ENCODE measurements around the gene HSPB3.
A peak's percentile ranks its signal among the peaks of the same experiment; 100 is the strongest.
"Not testable (repeated sequence)": the region's sequence is repeated elsewhere in the genome, so short reads cannot be mapped to it uniquely, and the experiment has no call there.

HSPB3 gene

DNA sequence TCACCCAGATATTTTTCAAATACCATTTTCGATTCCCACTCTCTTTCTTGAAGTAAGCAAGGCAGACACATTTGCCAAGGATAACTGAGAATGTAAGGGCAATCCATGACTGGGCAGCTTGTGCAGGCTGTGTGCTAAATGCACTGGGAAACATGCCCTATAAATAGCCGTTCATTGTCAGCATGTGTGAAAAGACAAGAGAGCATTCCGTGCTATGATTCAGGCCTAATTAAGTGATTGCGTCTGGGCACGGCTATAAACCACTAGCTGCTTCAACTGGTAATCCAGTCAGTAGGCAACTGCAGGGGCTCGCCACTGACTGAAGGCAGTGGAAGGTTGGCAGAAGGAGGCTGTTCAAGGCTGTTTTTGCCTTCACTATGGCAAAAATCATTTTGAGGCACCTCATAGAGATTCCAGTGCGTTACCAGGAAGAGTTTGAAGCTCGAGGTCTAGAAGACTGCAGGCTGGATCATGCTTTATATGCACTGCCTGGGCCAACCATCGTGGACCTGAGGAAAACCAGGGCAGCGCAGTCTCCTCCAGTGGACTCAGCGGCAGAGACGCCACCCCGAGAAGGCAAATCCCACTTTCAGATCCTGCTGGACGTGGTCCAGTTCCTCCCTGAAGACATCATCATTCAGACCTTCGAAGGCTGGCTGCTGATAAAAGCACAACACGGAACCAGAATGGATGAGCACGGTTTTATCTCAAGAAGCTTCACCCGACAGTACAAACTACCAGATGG is at the start of gene HSPB3:
Gene HSPB3, plus strand, starts transcription at position 287 of the 745 bp plus-strand sequence. Its CDS starts 91 bp downstream, at position 378.
- DNase-seq (ENCODE audit: low read depth in 2 of 3, low spot score in 1 of 3): no peak

- no peak for DNase-seq (ENCODE audit: low read depth in 2 of 3, low spot score in 1 of 3)
Observed at GRCh38 chr5:54411176-54411575, 44.3 kb upstream of the HSPB3 start.

- DNase-seq (ENCODE audit: low read depth in 2 of 3, low spot score in 1 of 3): no peak
Observed at GRCh38 chr5:54412913-54413312, 42.6 kb upstream of the HSPB3 start.

DNA sequence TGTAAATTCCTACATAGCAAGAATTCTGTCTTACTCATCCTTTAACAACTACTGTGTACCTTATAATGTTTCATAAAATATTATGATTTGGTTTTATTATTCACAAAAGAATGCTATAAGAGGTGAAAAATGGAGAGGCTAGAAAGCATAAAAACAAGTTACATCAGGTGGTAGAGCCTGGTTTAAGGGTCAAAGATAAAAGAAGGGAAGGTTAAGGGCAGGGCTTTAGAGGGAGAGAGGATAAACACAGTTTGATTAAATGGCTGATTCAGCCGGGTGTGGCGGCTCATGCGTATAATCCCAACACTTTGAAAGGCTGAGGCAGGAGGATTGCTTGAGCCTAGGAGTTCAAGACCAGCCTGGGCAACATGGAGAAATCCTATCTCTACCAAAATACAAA is 40.4 kb upstream of the HSPB3 start:
- DNase-seq (ENCODE audit: low read depth in 2 of 3, low spot score in 1 of 3): no peak

DNA sequence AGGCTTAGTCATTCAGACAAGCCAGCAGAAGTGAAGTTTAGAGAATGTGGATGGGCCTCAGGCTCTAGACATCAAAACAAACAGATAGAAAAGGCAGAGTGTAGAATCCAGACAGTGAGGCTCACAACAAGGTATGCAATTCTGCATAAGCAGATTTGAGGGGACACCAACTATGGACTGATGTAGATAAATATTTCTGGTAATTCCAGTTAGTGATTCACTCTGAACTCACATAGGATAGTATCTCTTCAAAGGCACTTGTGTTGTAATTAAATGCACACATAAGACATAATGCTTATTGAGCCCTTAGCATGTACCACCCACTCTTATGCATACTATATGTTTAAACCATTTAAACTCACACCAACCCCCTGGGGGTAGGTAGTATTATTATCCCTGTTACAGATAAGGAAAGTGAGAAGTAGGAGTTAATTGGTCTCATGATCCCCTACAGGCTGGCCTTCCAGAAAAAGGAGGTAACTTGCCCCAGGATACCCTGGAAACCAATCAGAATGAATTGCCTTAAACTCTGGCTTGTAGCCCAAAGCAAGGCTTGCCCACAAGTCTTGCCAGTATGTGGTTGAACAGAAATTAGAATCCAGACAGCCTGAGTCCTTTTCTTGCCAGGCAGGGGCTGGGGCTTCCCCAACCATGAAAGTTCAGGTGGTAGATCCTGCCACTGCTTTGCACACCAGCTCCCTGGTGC is 39.5 kb upstream of the HSPB3 start:
- DNase-seq (ENCODE audit: low read depth in 2 of 3, low spot score in 1 of 3): no peak

DNA sequence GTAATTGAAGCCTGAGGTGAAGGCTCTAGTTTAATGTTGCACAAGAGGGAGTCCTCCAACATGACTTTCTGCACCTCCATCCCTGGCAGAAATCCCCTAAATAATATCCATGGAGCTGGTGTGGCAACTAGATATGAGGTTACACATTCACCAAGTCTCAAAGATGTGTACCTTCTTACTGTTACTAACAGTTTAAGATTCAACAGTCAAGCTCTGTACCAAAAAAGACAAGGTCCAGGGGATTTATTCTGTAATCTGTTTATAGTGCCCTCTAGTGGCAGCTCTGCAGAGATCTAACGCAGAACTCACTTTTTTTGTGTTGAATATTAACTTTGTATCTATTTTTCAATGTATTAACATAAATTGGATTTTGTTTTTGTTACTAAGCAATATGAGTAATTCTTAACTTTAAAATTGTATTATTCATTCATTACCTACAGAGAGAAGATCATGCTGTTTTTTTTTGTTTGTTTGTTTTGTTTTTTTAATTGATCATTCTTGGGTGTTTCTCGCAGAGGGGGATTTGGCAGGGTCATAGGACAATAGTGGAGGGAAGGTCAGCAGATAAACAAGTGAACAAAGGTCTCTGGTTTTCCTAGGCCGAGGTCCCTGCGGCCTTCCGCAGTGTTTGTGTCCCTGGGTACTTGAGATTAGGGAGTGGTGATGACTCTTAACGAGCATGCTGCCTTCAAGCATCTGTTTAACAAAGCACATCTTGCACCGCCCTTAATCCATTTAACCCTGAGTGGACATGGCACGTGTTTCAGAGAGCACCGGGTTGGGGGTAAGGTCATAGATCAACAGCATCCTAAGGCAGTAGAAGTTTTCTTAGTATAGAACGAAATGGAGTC is 35.7 kb upstream of the HSPB3 start:
- DNase-seq (ENCODE audit: low read depth in 2 of 3, low spot score in 1 of 3): peak in 1 of 3 donors; percentile 14

- not testable (repeated sequence) for DNase-seq (ENCODE audit: low read depth in 2 of 3, low spot score in 1 of 3)
Observed at GRCh38 chr5:54420511-54420910, 35.0 kb upstream of the HSPB3 start.

DNA sequence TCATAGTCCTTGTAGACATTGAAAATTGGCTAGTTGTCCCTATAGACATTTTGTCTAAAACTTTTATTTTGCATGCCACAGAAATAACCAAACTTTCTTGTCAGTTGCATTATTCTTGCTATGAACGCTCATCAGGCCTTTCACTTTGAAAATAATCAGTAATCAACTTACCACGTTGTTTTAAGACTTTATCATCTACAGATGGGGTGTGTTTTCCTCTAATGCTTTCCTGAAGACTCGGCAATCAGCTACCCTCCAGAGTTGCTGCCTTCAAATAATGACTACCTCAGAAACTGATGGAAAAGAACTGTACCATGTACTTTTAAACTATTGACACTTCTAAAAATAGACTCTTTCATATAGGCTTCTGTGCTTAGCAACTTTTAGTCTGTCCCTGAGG is 33.5 kb upstream of the HSPB3 start:
- DNase-seq (ENCODE audit: low read depth in 2 of 3, low spot score in 1 of 3): no peak

GRCh38 chr5:54425258-54425657 is 30.2 kb upstream of the HSPB3 start:
- DNase-seq (ENCODE audit: low read depth in 2 of 3, low spot score in 1 of 3): no peak

DNA sequence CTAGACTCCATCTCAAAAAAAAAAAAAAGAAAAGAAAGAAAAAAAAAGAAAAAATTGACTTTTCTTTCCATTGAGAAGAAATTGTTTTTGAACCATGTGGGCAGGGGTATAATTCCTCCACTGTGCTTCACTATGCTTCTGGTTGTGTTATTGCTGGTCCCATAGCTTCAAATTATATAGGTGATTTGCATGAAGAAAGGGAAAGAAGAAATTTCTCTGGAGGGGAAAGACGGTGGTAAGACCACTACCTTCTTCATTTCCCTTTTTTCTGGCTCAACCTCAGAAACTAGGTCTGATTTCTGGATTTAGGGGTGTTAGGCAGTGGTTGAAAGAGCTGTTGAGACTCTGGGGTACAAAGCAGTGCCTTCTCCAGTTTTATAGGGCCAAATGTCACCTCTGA is 29.3 kb upstream of the HSPB3 start:
- no peak for DNase-seq (ENCODE audit: low read depth in 2 of 3, low spot score in 1 of 3)

- DNase-seq (ENCODE audit: low read depth in 2 of 3, low spot score in 1 of 3): not testable (repeated sequence)
Observed at GRCh38 chr5:54434650-54435049, 20.8 kb upstream of the HSPB3 start.

GRCh38 chr5:54438620-54439389 is 16.7 kb upstream of the HSPB3 start:
- DNase-seq (ENCODE audit: low read depth in 2 of 3, low spot score in 1 of 3): no peak

GRCh38 chr5:54440456-54440893 is 15.0 kb upstream of the HSPB3 start:
- DNase-seq (ENCODE audit: low read depth in 2 of 3, low spot score in 1 of 3): no peak

- no peak for DNase-seq (ENCODE audit: low read depth in 2 of 3, low spot score in 1 of 3)
Observed at GRCh38 chr5:54442271-54442670, 13.2 kb upstream of the HSPB3 start.

DNA sequence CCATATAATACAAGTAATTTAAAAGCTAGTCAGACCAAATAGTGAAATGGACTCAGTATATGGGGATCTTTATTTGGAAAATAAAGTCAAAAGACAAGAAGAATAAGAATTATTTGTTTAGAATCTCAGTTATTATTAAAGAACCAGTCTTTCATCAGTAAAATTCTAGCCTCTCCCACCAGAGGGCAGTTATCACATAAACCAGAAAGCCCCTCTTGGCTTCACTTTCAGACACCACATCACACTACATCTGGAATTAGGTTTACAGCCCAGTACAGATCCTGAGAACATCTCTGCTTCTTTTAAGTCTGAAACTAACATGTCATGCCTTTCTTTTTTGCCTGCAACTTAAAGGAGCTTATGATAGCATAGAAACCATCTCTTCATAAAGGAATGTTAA is 12.2 kb upstream of the HSPB3 start:
- no peak for DNase-seq (ENCODE audit: low read depth in 2 of 3, low spot score in 1 of 3)

- DNase-seq (ENCODE audit: low read depth in 2 of 3, low spot score in 1 of 3): no peak
Observed at GRCh38 chr5:54445691-54446378, 9.7 kb upstream of the HSPB3 start.

DNA sequence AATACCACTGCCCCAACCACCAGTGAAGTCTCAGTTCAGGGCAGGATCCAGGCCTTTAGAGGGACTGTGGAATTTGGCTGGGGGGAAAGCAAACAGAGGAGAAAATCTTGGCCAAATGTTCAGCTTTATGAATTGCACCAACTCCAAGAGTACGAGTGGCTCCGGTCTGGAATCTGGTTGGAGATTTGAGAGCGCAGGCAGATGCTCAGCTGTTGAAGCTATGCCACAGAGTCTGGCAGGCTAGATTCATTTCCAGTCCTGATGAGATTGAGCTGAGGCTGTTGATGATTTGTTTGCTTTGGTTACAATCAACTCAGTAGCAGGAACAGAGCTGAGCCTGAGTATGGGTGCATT is 9.1 kb upstream of the HSPB3 start:
- no peak for DNase-seq (ENCODE audit: low read depth in 2 of 3, low spot score in 1 of 3)

DNA sequence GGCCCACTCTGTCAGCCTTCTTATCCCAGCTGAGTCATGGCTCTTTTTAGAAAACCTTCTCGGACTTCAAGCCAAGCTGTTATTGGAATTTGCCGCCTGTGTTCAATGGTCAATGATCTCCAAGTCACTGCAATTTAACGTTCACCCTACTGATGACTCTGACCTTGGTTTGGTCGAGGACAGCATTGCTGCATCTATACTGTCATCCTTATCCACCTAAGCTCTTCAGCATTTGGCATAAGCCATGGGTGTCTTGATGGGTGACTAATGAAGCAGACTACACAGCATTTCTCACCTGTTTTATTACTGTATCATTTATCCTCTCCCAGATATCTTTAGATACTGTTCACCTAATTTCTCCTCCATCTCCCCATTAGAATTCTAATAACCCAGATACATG is 5.6 kb upstream of the HSPB3 start:
- DNase-seq (ENCODE audit: low read depth in 2 of 3, low spot score in 1 of 3): no peak

DNA sequence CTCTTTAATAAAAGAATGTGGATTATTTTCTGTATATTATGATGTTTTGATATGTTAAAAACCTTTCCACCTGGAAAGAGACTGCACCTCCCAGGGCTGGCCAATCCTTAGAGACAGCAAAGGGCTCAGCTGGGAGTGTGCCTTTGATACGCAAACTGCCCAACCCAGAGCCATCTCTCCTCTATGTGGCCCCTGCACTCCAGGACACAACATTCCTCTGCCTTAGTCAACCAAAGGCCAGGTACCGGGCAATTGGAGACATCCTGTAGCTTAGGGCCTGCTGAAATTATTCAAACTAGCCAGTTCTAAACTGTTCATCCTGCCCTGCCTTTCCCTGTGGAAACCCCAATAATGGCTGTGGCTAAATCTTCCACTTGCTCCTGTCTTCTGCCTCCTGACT is 5.0 kb upstream of the HSPB3 start:
- DNase-seq (ENCODE audit: low read depth in 2 of 3, low spot score in 1 of 3): no peak

GRCh38 chr5:54453046-54453445 is 2.5 kb upstream of the HSPB3 start:
- DNase-seq (ENCODE audit: low read depth in 2 of 3, low spot score in 1 of 3): no peak
